Breast epithelium (tissue), 4 donors: ENCODE results near the gene CDH1. TPM values are rescaled to one million over a fixed set of nuclear protein-coding genes. Genes with fewer than 3 reads are reported as not detected.

ENCODE experiments used
- DNase-seq, 2 donors: peaks; one replicate each; pipeline ENCODE4 v3.0.0-alpha.2; 2019; ENCODE audit warnings: low spot score in 2 of 2
- H3K27ac ChIP-seq, 2 donors: fragments of 200-600 bp; sonication (generic) in 1 of 2; one replicate each; pipeline ENCODE4 v1.5.1; 2016 to 2019; ENCODE audit warnings: mild to moderate bottlenecking in 1 of 2
- H3K27me3 ChIP-seq, 2 donors: fragments of 200-600 bp; sonication (generic) in 1 of 2; one replicate each; pipeline versions ENCODE4 v1.5.1 to v1.6.0; 2017 to 2019; ENCODE audit warnings: control low read depth in 1 of 2, mild to moderate bottlenecking in 1 of 2
- H3K36me3 ChIP-seq: fragments of 200-600 bp; one replicate; pipeline ENCODE4 v1.5.1; 2019
- H3K4me1 ChIP-seq, 2 donors: fragments of 200-600 bp; sonication (generic); one replicate each; pipeline ENCODE4 v1.5.1; 2016 to 2019; ENCODE audit warnings: control low read depth in 1 of 2
- H3K4me3 ChIP-seq, 3 donors: fragments of 200-600 bp; sonication (generic); 1 replicate in 2 of 3; 2 replicates in 1 of 3; pipeline ENCODE4 v1.5.1; 2016 to 2019; ENCODE audit warnings: mild to moderate bottlenecking in 3 of 3, moderate library complexity in 2 of 3
- H3K9me3 ChIP-seq, 2 donors: fragments of 200-600 bp; sonication (generic) in 1 of 2; one replicate each; pipeline ENCODE4 v1.5.1; 2016 to 2019; ENCODE audit warnings: control low read depth in 1 of 2
- POLR2A ChIP-seq: fragments of 450-650 bp; IDR thresholded peaks from one replicate; pipeline ENCODE4 v1.6.1; 2016; ENCODE audit warnings: antibody characterized with exemption, mild to moderate bottlenecking, moderate library complexity
- POLR2AphosphoS5 ChIP-seq, 3 donors: sonication (generic); formaldehyde crosslinking; IDR thresholded peaks; one replicate each; pipeline ENCODE4 v1.6.1; 2017; ENCODE audit warnings: antibody characterized with exemption in 3 of 3
- intact Hi-C: fragments of 100-400 bp; cut with DNase I; formaldehyde crosslinking; loops from one replicate; pipeline ENCODE4 v1.15.1; 2023; ENCODE audit warnings: low total_unique reads
- total RNA-seq, 3 donors: library from RNA; depleted of rRNA; stranded (reverse); fragments of >200 nt; gene quantifications; one replicate each; pipeline ENCODE4 v1.1.0, GENCODE V29; 2016
- TF ChIP-seq, protein P1 (sequence below), 3 donors: fragments of 450-650 bp; IDR thresholded peaks; one replicate each; pipeline ENCODE4 v1.5.1; 2016 to 2017; ENCODE audit warnings: antibody characterized with exemption in 3 of 3, mild to moderate bottlenecking in 3 of 3, moderate library complexity in 3 of 3

CDH1 gene
- total RNA-seq, 3 donors from 2014 or later: 0.16 to 127 (median 86.5) TPM

DNA sequence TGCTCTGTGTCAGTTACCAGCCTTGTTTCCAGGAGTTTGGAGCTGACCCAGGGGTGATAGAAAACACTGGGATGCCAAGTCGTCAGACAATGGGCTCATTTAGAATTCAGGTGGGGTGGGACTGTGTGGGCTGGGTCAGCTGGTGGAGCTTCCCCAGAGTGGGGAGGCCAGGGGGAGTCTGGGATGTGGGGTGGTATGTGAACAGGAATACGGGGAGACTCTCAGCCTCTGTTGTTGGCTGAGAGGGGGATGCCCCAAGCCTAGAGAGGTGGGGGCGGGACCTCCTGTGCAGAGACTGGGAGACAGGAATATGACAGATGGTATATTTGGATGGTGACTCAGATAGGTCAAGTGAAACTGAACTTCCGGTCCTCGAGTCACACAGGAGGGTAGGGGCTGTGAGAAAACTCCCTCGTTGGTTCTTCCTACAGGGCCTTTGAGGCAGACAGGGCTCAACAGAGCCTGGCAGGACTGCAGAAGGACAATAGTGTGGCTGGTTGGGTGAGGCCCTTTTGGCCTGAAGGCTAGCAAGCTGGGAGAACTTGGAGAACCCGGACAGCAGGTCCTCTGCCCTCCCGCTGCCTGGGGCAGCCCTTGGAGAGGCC lies 23.7 kb downstream of the CDH1 start:
- peaks cover 0 to 16% of the 10 kb centered on the region in 2 donors for H3K4me1 ChIP-seq

DNA sequence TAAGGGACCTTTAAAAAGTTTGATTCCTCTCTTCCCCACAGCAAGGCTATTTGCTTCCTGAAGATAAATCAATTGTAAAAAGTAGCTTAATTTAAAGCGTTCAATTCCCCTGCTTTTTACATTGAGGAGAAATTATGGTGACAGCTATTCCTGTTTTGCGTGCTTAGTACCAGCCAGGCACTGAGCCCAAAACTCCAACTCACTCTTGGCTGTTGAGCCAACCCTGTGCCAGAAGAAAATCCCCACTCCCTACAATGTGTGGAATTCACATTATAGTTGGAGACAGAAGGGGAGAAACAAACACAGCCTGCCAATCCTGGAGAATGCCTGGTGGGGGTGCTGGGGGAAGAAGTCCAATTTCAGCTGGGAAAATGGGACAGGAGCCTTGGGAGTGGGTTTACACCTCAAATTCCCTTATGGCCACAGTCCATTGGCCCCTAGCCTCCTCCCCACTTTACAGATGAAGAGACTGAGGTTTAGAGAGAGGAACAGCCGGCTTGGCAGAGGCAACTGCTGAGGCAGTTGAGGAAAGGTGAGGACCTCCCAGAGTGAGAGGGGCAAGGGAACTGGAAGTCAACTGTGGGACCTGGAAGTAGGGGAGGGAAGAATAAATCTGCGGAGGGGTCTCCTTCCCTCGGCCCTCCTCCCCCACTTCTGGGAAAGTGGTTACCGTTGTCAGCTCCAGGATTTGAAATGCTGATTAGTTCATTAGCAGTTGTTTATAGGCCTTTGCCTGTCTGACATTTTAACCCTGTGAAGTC lies 26.1 kb downstream of the CDH1 start:
- intact Hi-C loops: no loop called here
- H3K27ac ChIP-seq: peak overlapping the region; percentile 22 to 92
- no peak for DNase-seq
- no peaks in the 10 kb centered on the region for H3K9me3 ChIP-seq
- H3K4me1 ChIP-seq: peaks cover 0 to 10% of the 10 kb centered on the region in 2 donors
- no peaks in the 10 kb centered on the region for H3K36me3 ChIP-seq
- H3K4me3 ChIP-seq: no peak overlapping the region
- H3K27me3 ChIP-seq: no peaks in the 10 kb centered on the region
- TF ChIP-seq POLR2A (no peak), POLR2AphosphoS5 (IDR thresholded peaks at IDR 0.05) (no peak)
- TF ChIP-seq, protein P1, sequence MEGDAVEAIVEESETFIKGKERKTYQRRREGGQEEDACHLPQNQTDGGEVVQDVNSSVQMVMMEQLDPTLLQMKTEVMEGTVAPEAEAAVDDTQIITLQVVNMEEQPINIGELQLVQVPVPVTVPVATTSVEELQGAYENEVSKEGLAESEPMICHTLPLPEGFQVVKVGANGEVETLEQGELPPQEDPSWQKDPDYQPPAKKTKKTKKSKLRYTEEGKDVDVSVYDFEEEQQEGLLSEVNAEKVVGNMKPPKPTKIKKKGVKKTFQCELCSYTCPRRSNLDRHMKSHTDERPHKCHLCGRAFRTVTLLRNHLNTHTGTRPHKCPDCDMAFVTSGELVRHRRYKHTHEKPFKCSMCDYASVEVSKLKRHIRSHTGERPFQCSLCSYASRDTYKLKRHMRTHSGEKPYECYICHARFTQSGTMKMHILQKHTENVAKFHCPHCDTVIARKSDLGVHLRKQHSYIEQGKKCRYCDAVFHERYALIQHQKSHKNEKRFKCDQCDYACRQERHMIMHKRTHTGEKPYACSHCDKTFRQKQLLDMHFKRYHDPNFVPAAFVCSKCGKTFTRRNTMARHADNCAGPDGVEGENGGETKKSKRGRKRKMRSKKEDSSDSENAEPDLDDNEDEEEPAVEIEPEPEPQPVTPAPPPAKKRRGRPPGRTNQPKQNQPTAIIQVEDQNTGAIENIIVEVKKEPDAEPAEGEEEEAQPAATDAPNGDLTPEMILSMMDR (IDR thresholded peaks at IDR 0.05): no peak

More for the DNA sequence above, 23.7 kb downstream of the CDH1 start:
- Histone ChIP-seq H3K36me3 (no peaks in the 10 kb centered on the region), H3K27me3 (no peaks in the 10 kb centered on the region), H3K27ac (peak overlapping the region; percentile 89 to 92), H3K9me3 (no peaks in the 10 kb centered on the region), H3K4me3 (no peak overlapping the region)
- DNase-seq: peak in 1 of 2 donors; percentile 60
- intact Hi-C loops: no loop called here
- TF ChIP-seq POLR2AphosphoS5 (IDR thresholded peaks at IDR 0.05): no peak
- TF ChIP-seq, protein P1 (IDR thresholded peaks at IDR 0.05): no peak
- no peak for TF ChIP-seq POLR2A

DNA sequence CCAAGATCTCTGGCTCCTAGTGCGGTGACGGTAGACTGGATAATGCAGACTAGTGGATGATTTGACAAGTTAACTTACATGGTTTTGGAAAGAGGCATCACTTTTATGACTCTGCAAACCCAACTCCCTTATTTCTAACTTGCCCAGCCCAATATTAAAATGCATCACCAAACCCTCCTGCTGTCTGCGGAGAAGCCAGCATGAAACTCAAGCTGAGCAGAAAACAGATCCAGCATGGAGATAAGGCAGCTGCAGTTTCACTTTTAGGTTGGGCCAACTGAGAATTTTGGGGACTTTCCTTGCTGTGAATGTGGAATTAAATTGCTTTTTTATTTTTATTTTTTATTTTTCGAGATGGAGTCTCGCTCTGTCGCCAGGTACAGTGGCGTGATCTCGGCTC lies 27.8 kb downstream of the CDH1 start:
- H3K9me3 ChIP-seq: no peaks in the 10 kb centered on the region
- DNase-seq: no peak
- H3K4me3 ChIP-seq: no peak overlapping the region
- no peaks in the 10 kb centered on the region for H3K27me3 ChIP-seq
- H3K4me1 ChIP-seq: peaks cover 0 to 10% of the 10 kb centered on the region in 2 donors
- H3K27ac ChIP-seq: peak overlapping the region; percentile 49 to 92
- no peak for TF ChIP-seq POLR2AphosphoS5 (IDR thresholded peaks at IDR 0.05)
- TF ChIP-seq POLR2A: no peak
- no peaks in the 10 kb centered on the region for H3K36me3 ChIP-seq
- intact Hi-C loops: loop anchor here (1.0 kb wide), 1 partner anchor 10 kb away; no protein-coding TSS in a partner anchor

DNA sequence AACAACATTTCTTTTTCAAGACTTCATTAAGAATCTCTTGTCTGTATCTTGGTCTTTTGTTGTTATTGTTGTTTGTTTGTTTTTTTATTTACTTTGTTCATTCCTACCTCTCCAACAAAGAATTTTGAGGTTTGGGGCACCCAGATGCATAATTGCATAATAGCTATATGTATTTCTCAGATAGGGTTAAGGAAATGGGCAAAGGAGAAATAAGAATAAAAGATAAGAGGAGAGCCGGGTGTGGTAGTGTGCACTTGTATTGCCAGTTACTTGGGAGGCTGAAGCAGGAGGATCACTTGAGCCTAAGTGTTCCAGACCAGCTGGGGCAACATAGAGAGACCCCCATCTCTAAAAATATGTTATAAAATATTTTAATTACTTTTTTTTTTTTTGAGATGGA lies 30.5 kb downstream of the CDH1 start:
- TF ChIP-seq, protein P1 (IDR thresholded peaks at IDR 0.05): no peak
- no peak for TF ChIP-seq POLR2A
- no peak for TF ChIP-seq POLR2AphosphoS5 (IDR thresholded peaks at IDR 0.05)
- Histone ChIP-seq H3K4me1 (no peaks in the 10 kb centered on the region), H3K27ac (no peak overlapping the region), H3K9me3 (no peaks in the 10 kb centered on the region), H3K4me3 (no peak overlapping the region), H3K36me3 (no peaks in the 10 kb centered on the region), H3K27me3 (no peaks in the 10 kb centered on the region)
- intact Hi-C loops: no loop called here
- DNase-seq: no peak

DNA sequence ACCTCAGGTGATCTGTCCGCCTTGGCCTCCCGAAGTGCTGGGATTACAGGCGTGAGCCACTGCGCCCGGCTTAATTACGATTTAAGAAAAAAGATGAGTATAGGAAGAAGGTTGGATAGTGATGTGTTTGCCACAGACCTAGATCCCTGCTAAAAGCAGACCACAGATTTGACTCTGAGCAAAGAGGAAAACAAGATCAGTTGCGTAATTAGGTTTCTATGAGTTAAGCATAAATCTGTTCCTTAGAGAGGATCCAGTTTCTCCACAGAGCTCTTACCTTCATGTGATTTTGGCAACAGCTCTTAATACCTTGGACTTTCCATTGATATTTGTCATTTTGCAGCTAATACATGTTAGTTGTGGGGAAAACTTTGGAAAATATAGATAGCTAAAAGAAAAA lies 31.1 kb downstream of the CDH1 start:
- no peak overlapping the region for H3K4me3 ChIP-seq
- H3K4me1 ChIP-seq: no peaks in the 10 kb centered on the region
- peak overlapping the region in 1 of 2 donors; percentile 45 for H3K27ac ChIP-seq
- H3K9me3 ChIP-seq: no peaks in the 10 kb centered on the region
- DNase-seq: no peak
- H3K27me3 ChIP-seq: no peaks in the 10 kb centered on the region
- TF ChIP-seq POLR2A: no peak
- TF ChIP-seq POLR2AphosphoS5 (IDR thresholded peaks at IDR 0.05): no peak
- TF ChIP-seq, protein P1 (IDR thresholded peaks at IDR 0.05): no peak
- H3K36me3 ChIP-seq: no peaks in the 10 kb centered on the region
- intact Hi-C loops: no loop called here
